CD4-positive, alpha-beta T cell treated with Interleukin-2 at 100 ng/mL for 4 hours (primary cell): ENCODE measurements around the gene VPS51.

ENCODE experiments used
- DNase-seq: peaks from one replicate; pipeline ENCODE4 v3.0.0-alpha.2; 2020; ENCODE audit warnings: low spot score

The VPS51 gene

GRCh38 chr11:65095974-65096806 lies at the start of gene VPS51:
VPS51 (plus strand) TSS chr11:65096214; CDS start chr11:65096251, 37 bp downstream.
- peak; percentile 89 for DNase-seq

- no peak for DNase-seq
Measured at GRCh38 chr11:65047581-65048422, 48.2 kb upstream of the VPS51 start.

GRCh38 chr11:65051398-65051858 lies 44.6 kb upstream of the VPS51 start:
- no peak for DNase-seq

- DNase-seq, result peak; percentile 7
Measured at GRCh38 chr11:65053827-65054508, 42.0 kb upstream of the VPS51 start.

- DNase-seq, result no peak
Measured at GRCh38 chr11:65055538-65055937, 40.5 kb upstream of the VPS51 start.

- DNase-seq, result no peak
Measured at GRCh38 chr11:65056999-65057398, 39.0 kb upstream of the VPS51 start.

GRCh38 chr11:65057526-65057925 lies 38.5 kb upstream of the VPS51 start:
- no peak for DNase-seq

- no peak for DNase-seq
Measured at GRCh38 chr11:65058012-65058411, 38.0 kb upstream of the VPS51 start.

GRCh38 chr11:65058419-65059054 lies 37.5 kb upstream of the VPS51 start, which contains the start of gene NAALADL1:
NAALADL1 (minus strand) TSS chr11:65058553; CDS start chr11:65058521, 32 bp downstream.
- no peak for DNase-seq

- DNase-seq, result no peak
Measured at GRCh38 chr11:65059523-65059922, 36.5 kb upstream of the VPS51 start.

- no peak for DNase-seq
Measured at GRCh38 chr11:65059959-65060824, 35.8 kb upstream of the VPS51 start.

- no peak for DNase-seq
Measured at GRCh38 chr11:65060913-65061408, 35.1 kb upstream of the VPS51 start.

- no peak for DNase-seq
Measured at GRCh38 chr11:65063532-65063931, 32.5 kb upstream of the VPS51 start.

- DNase-seq, result no peak
Measured at GRCh38 chr11:65064847-65065240, 31.2 kb upstream of the VPS51 start.

- no peak for DNase-seq
Measured at GRCh38 chr11:65065851-65066250, 30.2 kb upstream of the VPS51 start.

GRCh38 chr11:65066315-65066714 lies 29.7 kb upstream of the VPS51 start:
- DNase-seq, result no peak

- no peak for DNase-seq
Measured at GRCh38 chr11:65066805-65067291, 29.2 kb upstream of the VPS51 start.

GRCh38 chr11:65067446-65067845 lies 28.6 kb upstream of the VPS51 start:
- no peak for DNase-seq

GRCh38 chr11:65069217-65069616 lies 26.8 kb upstream of the VPS51 start:
- no peak for DNase-seq

GRCh38 chr11:65071907-65072630 lies 23.9 kb upstream of the VPS51 start:
- DNase-seq, result no peak
